HUES64 (cell line): ENCODE data around the gene KRT14.
"Not testable (repeated sequence)": the region's sequence is repeated elsewhere in the genome, so short reads cannot be mapped to it uniquely, and the experiment has no call there.

Experiments used
- H3K27ac ChIP-seq: 2 replicates; pipeline ENCODE4 v1.7.0; 2013; ENCODE audit warnings: low read depth, low read length, inconsistent platforms
- H3K27me3 ChIP-seq: 2 replicates; pipeline ENCODE4 v1.6.1; 2013; ENCODE audit warnings: mild to moderate bottlenecking, low read length; ENCODE audit not compliant: insufficient read depth
- H3K36me3 ChIP-seq: 2 replicates; pipeline ENCODE4 v1.6.1; 2013; ENCODE audit warnings: mild to moderate bottlenecking, low read length; ENCODE audit not compliant: insufficient read depth
- H3K4me1 ChIP-seq: 2 replicates; pipeline ENCODE4 v1.6.1; 2013; ENCODE audit warnings: mild to moderate bottlenecking, low read length, moderate library complexity; ENCODE audit not compliant: insufficient read depth
- H3K4me3 ChIP-seq: 2 replicates; pipeline ENCODE4 v1.5.1; 2013; ENCODE audit warnings: mild to moderate bottlenecking, low read length, moderate library complexity
- H3K9ac ChIP-seq: 2 replicates; pipeline ENCODE4 v1.6.1; 2013; ENCODE audit warnings: mild to moderate bottlenecking, low read depth, low read length
- H3K9me3 ChIP-seq: 2 replicates; pipeline ENCODE4 v1.6.1; 2013; ENCODE audit warnings: low read depth, low read length; ENCODE audit not compliant: insufficient read depth
- WGBS: fragments of 150-250, 120-280 bp; methylation state at CpG from one replicate; pipeline ENCODE4 v1.1.7; 2013; ENCODE audit warnings: missing lambda C conversion rate; 5-methylcytosine and 5-hydroxymethylcytosine counted together

Gene KRT14

GRCh38 chr17:41614098-41614497 lies 27.4 kb upstream of the KRT14 start:
- Histone ChIP-seq H3K4me3 (no peak overlapping the region), H3K9ac (no peak overlapping the region), H3K27me3 (no peaks in the 10 kb centered on the region), H3K36me3 (no peaks in the 10 kb centered on the region), H3K9me3 (no peaks in the 10 kb centered on the region), H3K4me1 (no peaks in the 10 kb centered on the region), H3K27ac (no peak overlapping the region)
- WGBS: 93% methylated on average over 5 of the region's 5 CpGs

- Histone ChIP-seq H3K9ac (no peak overlapping the region), H3K36me3 (no peaks in the 10 kb centered on the region), H3K27ac (no peak overlapping the region), H3K27me3 (no peaks in the 10 kb centered on the region), H3K4me3 (no peak overlapping the region), H3K9me3 (no peaks in the 10 kb centered on the region), H3K4me1 (no peaks in the 10 kb centered on the region)
- WGBS: 86% methylated on average over 11 of the region's 11 CpGs
Observed at GRCh38 chr17:41613277-41614082, 26.8 kb upstream of the KRT14 start.

- H3K4me1 ChIP-seq, H3K36me3 ChIP-seq, H3K27me3 ChIP-seq, H3K27ac ChIP-seq, H3K4me3 ChIP-seq, H3K9me3 ChIP-seq, H3K9ac ChIP-seq: not testable (repeated sequence)
- WGBS: 84% methylated on average over 31 of the region's 31 CpGs
Observed at GRCh38 chr17:41612376-41613160, 25.9 kb upstream of the KRT14 start, which contains the start of gene KRT16. KRT16 (minus strand) TSS chr17:41612767; CDS start chr17:41612688, 79 bp downstream.

GRCh38 chr17:41610965-41611640 lies 24.4 kb upstream of the KRT14 start:
- 93% methylated on average over 25 of the region's 25 CpGs for WGBS
- H3K4me3 ChIP-seq: no peak overlapping the region
- no peaks in the 10 kb centered on the region for H3K36me3 ChIP-seq
- no peak overlapping the region for H3K27ac ChIP-seq
- no peaks in the 10 kb centered on the region for H3K4me1 ChIP-seq
- no peak overlapping the region for H3K9ac ChIP-seq
- peaks cover 8% of the 10 kb centered on the region; the same call in 1 of the 2 replicates for H3K9me3 ChIP-seq
- no peaks in the 10 kb centered on the region for H3K27me3 ChIP-seq

- H3K4me3 ChIP-seq, H3K4me1 ChIP-seq: not testable (repeated sequence)
- 32% methylated on average over 10 of the region's 10 CpGs for WGBS
Observed at GRCh38 chr17:41610061-41610517, 23.4 kb upstream of the KRT14 start.

GRCh38 chr17:41606930-41607329 lies 20.2 kb upstream of the KRT14 start:
- H3K27ac ChIP-seq, H3K4me1 ChIP-seq, H3K9me3 ChIP-seq, H3K9ac ChIP-seq, H3K36me3 ChIP-seq, H3K27me3 ChIP-seq, H3K4me3 ChIP-seq: not testable (repeated sequence)
- 80% methylated on average over 3 of the region's 4 CpGs for WGBS

More at GRCh38 chr17:41610061-41610517, 23.4 kb upstream of the KRT14 start:
- not testable (repeated sequence) for H3K36me3 ChIP-seq, H3K27me3 ChIP-seq, H3K9me3 ChIP-seq, H3K27ac ChIP-seq, H3K9ac ChIP-seq

GRCh38 chr17:41602524-41602923 lies 15.8 kb upstream of the KRT14 start:
- Histone ChIP-seq H3K4me3 (no peak overlapping the region), H3K36me3 (no peaks in the 10 kb centered on the region), H3K9me3 (peaks cover 8% of the 10 kb centered on the region; the same call in 1 of the 2 replicates), H3K27me3 (no peaks in the 10 kb centered on the region), H3K27ac (no peak overlapping the region), H3K4me1 (no peaks in the 10 kb centered on the region), H3K9ac (no peak overlapping the region)
- 90% methylated on average over 2 of the region's 2 CpGs for WGBS

GRCh38 chr17:41600318-41600717 lies 13.6 kb upstream of the KRT14 start:
- H3K36me3 ChIP-seq: no peaks in the 10 kb centered on the region
- H3K9me3 ChIP-seq: no peaks in the 10 kb centered on the region
- WGBS: 80% methylated on average over 4 of the region's 4 CpGs
- no peak overlapping the region for H3K9ac ChIP-seq
- no peaks in the 10 kb centered on the region for H3K4me1 ChIP-seq
- H3K27ac ChIP-seq: no peak overlapping the region
- no peak overlapping the region for H3K4me3 ChIP-seq
- no peaks in the 10 kb centered on the region for H3K27me3 ChIP-seq

- Histone ChIP-seq H3K9me3 (no peaks in the 10 kb centered on the region), H3K4me1 (no peaks in the 10 kb centered on the region), H3K27ac (no peak overlapping the region), H3K9ac (no peak overlapping the region), H3K4me3 (no peak overlapping the region), H3K27me3 (no peaks in the 10 kb centered on the region), H3K36me3 (no peaks in the 10 kb centered on the region)
- no CpG with 5 or more reads among the region's 1 CpG for WGBS
Observed at GRCh38 chr17:41599680-41600079, 13.0 kb upstream of the KRT14 start.

GRCh38 chr17:41595585-41595984 lies 8.9 kb upstream of the KRT14 start:
- H3K4me3 ChIP-seq: no peak overlapping the region
- H3K9ac ChIP-seq: no peak overlapping the region
- H3K4me1 ChIP-seq: no peaks in the 10 kb centered on the region
- whole genome bisulfite sequencing: 86% methylated on average over 8 of the region's 8 CpGs
- H3K27ac ChIP-seq: no peak overlapping the region
- H3K9me3 ChIP-seq: no peaks in the 10 kb centered on the region
- H3K27me3 ChIP-seq: no peaks in the 10 kb centered on the region
- H3K36me3 ChIP-seq: no peaks in the 10 kb centered on the region

GRCh38 chr17:41594363-41594915 lies 7.7 kb upstream of the KRT14 start:
- H3K4me1 ChIP-seq: no peaks in the 10 kb centered on the region; the same call in 1 of the 2 replicates
- no peak overlapping the region for H3K9ac ChIP-seq
- no peak overlapping the region for H3K27ac ChIP-seq
- H3K4me3 ChIP-seq: no peak overlapping the region
- no peaks in the 10 kb centered on the region for H3K27me3 ChIP-seq
- no peaks in the 10 kb centered on the region for H3K9me3 ChIP-seq
- H3K36me3 ChIP-seq: no peaks in the 10 kb centered on the region
- 66% methylated on average over 3 of the region's 3 CpGs for WGBS
